Suppressor macrophage treated with lipopolysaccharide for 4 hours (primary cell): ENCODE data around the gene PRKACA.

Source experiments
- DNase-seq: peaks from one replicate; pipeline ENCODE4 v3.0.0-alpha.2; 2020

PRKACA gene

DNA sequence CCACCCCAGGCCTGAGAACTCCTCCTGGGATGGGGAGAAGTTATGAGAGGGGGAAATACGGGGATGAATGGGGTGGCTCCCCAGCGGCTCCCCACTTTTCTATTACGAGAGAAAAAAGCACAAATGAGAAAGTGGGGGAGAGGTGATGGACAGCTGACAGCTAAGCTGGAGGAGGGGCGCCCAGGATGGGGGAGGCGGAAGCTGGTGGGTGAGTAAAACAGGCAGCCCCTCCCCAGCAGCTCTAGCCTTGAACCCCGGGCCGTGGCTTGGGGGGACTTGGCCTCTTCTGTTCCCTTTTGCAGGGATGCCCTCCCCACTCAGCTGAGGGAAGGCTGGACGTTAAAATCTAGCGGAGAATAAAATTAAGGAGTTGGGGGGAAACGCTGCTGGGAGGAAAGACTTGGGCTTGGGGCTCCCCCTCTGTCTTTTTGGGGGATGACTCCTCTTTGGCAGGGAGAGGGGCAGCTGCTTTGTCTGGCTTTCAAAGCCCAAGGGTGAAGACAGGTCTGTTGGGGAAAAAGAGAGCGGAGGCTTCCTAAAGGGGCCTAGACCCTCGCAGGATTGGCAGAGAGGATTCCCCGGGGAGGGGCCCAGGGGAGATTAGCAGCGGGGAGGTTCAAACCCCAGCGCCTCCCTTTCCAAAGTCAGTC, 25.6 kb downstream of the PRKACA start:
- DNase-seq, result no peak

DNA sequence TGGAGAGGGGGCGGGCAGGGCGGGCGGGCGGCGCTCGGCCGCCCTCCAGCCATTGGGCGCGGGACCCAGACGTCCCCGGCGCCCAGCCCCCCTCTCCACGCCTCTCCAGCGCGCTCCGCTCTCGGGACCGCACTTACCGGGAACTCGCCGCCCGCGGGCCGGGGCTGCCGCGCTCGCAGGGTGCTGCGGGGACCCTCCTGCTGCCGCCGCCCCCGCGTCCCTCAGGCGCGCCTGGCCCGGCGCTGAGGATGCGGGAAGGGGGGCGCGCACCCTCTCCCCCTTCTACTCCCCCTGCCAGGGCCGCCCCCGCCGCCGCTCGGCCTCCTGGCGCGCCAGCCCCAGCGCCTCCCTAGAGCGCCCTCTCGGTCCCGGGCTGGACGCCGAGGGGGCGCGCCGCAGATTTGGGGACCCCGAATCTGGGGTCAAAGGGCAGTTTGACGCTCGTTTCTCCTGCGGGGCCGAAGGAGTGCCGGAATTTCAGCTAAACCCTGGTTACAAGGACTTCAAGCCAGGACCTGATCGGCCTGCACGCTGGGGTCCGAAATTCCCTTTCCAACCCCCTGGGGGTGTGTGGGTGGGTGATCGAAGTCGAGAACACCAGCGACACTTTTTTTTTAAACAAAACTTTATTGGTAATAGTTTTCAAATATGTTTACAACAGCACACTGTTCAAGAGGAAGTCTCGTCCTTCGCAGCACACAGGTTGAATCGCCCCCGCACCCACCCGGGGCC, 26.3 kb downstream of the PRKACA start:
- peak; percentile 53 for DNase-seq

DNA sequence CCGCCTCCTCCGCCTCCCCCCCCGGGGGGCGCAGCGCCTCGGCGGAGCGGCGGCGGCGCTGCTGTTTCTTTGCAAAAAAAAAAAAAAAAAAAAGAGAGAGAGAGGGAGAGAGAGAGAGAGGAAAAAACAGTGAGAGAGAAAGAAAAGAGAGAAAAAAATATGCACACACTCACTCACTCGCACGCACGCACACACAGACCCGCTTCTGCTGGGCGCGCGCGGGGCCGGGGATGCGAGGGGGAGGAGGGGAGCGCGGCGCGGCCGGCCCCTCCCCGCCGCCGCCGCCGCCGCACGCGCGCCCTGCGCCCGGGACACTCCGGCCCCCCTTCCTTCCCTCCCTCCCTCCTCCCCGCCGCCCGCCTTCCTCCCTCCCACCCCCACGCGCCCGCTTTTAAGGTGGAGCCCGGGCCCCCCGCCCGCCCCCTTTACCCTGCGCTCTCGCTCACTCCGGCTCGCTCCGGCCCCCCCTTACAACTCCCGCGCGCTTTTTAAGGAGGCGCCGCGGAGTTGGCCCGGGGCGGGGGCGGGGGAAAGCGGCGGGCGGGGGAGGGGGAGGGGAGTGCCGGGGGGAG, 27.0 kb downstream of the PRKACA start, which contains the start of gene SAMD1:
Gene SAMD1 (minus strand): TSS at position 243 of the 572 bp plus-strand sequence.
- DNase-seq, result peak; percentile 44

DNA sequence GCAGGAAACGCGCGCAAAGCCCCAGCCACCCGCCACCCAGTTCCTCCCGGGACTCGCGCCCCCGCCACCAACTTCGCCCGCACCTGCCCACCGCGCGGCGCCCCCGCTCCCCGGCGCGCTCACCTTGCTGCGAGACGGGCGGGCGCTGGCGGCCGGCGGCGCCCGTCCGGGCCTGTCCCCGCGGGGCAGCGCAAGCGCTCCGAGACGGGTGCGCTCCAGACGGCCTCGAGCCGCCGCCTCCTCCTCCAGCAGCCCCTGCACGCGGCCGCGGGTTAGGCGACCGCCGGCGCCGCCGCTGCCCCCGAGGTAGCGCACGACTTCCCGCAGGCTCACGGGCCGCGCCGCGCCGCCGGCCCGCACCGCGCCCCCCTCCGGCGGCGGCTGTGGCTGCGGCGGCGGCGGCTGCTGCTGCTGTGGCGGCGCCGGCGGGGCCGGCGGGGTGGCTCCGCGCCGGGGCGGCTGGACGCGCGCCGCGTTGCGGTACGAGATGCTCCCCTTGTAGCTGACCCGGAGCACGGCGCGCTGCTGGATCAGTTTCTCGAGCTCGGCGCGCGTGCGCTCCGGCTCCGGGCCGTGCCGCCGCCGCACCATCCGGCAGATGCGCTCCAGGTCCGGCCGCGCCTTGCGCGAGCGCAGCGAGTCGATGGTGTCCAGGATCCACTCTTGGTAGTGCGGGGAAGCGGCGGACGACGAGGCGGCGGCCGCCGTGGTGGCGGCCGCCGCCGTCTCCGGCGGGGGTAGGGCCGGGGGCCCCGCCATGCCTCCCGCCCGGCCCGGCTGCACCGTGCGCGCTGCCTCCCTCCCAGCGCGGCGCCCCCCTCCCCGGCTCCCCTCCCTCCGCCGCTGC, 27.7 kb downstream of the PRKACA start:
- DNase-seq, result peak; percentile 61

GRCh38 chr19:14089412-14089661, 28.2 kb downstream of the PRKACA start:
- no peak for DNase-seq

- DNase-seq, result no peak
Observed at GRCh38 chr19:14088634-14089411, 28.7 kb downstream of the PRKACA start.

GRCh38 chr19:14086098-14086497, 31.5 kb downstream of the PRKACA start:
- DNase-seq, result no peak

DNA sequence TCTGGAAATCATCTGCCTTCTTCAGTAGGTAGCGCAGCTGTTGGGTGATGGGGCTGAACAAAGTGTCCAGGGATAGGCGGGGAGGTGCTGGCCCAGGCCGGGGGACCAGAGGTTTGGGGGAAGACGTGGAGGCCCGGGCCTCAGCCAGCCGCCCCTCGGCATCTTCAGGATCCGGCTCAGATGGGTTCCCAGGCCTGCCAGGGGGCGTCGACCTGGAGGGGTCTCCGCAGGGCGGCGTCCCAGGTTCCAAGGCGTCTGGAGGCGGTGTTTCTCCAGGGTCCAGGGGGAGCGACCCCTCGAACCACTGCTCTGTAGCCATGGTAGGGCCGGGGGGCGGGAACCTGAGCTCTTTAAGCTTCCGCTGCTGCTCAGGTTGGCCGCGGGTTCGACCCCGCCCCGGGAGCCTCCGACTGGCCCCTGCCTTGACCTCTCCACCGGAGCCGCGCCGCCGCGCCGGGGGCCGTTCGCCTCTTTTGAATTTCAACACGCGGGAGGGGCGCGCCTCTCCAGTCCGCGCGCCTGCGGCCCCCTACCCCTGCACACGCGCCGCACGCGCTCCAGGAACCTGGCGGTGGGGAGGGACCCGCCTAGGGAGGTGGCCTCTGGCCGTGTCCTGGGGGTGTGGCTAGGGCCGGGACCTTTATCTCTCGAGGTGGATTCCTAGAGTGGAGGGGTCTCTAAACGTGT, 32.1 kb downstream of the PRKACA start, which contains the start of gene C19orf67:
Gene C19orf67 (minus strand): TSS at position 475 of the 687 bp plus-strand sequence. CDS start 156 bp downstream, at position 319.
- DNase-seq, result no peak

- DNase-seq, result no peak
Observed at GRCh38 chr19:14082675-14082960, 34.9 kb downstream of the PRKACA start.

- DNase-seq, result no peak
Observed at GRCh38 chr19:14081797-14082674, 35.5 kb downstream of the PRKACA start.

DNA sequence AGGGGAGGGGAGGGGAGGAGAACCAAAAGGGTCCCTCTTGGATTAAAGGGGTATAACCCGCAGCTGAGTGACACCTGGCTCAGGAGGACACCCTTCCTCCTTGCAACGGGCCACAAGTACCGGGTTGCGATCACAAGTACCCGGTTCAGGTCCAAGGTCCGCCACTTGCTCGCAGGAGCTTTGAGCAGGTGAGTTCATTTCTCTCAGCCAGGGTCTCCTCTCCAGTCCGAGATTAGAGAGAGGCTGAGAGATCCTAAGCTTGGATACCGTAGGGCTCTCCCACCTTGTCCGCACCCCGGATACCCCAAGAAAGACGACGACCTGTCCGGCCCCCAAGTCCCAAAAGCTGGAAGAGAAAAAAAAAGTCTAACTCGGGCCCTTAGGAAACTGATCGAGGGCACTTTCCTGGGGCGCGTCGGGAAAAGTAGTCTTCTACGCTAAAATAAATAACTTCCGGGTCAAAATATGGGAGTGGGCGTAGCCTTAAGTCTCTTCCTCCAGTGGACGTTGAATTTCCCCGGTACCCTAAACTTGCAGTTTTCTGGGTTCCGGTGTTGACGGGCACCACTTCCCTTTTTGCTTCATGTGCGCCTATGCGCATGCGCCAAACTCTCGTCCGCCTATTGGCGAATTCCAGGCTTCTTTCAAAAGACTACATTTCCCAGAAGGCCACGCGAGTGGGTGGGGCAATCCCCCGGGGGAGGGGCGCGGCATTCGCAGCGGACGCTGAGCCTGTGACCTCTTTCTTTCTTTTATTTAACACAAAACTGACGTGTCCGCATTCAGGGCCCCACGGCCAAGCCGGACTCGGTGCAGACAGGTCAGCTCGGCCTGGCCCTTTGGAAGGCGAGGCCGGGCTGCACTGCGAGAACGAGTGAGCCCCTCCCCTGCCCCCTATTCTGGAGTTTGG, 36.4 kb downstream of the PRKACA start:
- peak; percentile 100 for DNase-seq

DNA sequence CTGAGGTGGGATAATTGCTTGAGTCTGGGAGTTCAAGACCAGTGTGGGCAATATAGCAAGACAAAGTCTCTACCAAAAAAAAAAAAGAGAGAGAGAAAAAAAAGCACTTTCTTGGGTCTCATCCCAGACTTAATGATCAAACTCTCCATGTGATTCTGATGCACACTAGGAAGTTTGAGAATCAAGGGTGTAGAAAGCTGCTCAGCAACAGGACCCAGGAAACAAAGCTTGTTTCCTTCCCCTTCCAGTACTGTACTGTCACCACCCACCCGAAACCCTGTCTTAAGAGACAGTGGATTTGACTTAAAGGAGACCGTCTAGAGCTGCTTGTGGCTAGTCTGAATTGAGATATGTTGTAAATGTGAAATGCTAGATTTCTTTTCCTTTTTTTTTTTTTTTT, 39.2 kb downstream of the PRKACA start:
- peak; percentile 85 for DNase-seq

- DNase-seq, result no peak
Observed at GRCh38 chr19:14073925-14074838, 43.4 kb downstream of the PRKACA start.

DNA sequence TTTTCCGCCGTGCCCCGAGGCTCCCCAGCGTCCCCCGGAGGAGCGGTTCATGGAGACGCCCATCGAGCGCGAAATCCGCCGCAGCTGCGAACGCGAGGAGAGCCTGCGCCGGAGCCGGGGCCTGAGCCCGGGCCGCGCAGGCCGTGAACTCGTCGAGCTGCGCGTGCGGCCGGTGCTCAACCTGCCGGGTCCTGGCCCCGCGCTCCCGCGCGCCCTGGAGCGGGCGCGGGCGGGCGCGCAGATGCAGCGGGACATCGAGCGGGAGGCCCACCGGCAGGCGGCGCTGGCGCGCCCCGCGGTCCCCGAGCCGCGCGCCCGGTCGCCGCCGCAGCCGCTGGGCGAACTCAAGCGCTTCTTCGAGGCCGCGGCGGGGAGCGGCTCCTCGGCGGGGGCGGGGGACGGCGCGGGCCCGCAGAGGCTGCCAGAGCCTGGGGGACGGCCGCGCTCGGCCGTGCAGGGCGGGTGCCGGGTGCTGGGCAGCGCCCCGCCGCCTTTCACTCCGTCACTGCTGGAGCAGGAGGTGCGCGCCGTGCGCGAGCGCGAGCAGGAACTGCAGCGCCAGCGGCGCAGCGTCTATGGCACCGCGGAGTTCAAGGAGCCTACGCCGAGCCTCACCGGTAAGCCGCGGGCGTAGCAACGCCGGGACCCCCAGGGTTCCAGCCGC, 44.2 kb downstream of the PRKACA start:
- DNase-seq, result peak; percentile 85

- DNase-seq, result no peak
Observed at GRCh38 chr19:14072535-14073260, 44.9 kb downstream of the PRKACA start, which contains the start of gene MISP3. TSS of gene MISP3 (plus strand) at chr19:14072786. CDS start at chr19:14073310, 524 bp downstream.

DNA sequence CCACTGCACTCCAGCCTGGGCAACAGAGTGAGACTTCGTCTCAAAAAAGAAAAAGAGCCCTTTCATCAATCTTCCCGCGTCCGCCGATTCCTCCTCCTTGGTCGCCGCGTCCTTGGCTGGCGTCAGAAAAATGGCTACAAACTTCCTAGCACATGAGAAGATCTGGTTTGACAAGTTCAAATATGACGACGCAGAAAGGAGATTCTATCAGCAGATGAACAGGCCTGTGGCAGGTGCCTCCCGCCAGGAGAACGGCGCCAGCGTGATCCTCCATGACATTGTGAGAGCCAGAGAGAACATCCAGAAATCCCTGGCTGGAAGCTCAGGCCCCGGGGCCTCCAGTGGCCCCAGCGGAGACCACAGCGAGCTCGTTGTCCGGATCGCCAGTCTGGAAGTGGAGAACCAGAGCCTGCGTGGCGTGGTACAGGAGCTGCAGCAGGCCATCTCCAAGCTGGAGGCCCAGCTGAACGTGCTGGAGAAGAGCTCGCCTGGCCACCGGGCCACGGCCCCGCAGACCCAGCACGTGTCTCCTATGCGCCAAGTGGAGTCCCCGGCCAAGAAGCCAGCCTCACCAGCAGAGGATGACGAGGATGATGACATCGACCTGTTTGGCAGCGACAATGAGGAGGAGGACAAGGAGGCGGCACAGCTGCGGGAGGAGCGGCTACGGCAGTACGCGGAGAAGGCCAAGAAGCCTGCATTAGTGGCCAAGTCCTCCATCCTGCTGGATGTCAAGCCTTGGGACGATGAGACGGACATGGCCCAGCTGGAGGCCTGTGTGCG, 47.1 kb downstream of the PRKACA start:
- no peak for DNase-seq

- no peak for DNase-seq
Observed at GRCh38 chr19:14066134-14066533, 51.4 kb downstream of the PRKACA start.
